SK-N-MC (cell line): ENCODE data around the gene MAEA.

Source experiments
- EZH2 ChIP-seq: fragments of 200-600 bp; sonication (generic); IDR thresholded peaks from one replicate; pipeline ENCODE4 v1.6.1; 2017; ENCODE audit warnings: antibody characterized with exemption
- FOXP2 ChIP-seq: optimal IDR thresholded peaks from 2 replicates; pipeline ENCODE3; 2011; ENCODE audit warnings: mild to moderate bottlenecking, moderate library complexity; ENCODE audit not compliant: insufficient read depth; ENCODE audit errors: extremely low read length, control extremely low read depth
- POLR2AphosphoS5 ChIP-seq: IDR thresholded peaks from 2 replicates; pipeline ENCODE4 v1.6.1; 2012; ENCODE audit warnings: mild to moderate bottlenecking, low read depth, low read length, borderline replicate concordance

DNA sequence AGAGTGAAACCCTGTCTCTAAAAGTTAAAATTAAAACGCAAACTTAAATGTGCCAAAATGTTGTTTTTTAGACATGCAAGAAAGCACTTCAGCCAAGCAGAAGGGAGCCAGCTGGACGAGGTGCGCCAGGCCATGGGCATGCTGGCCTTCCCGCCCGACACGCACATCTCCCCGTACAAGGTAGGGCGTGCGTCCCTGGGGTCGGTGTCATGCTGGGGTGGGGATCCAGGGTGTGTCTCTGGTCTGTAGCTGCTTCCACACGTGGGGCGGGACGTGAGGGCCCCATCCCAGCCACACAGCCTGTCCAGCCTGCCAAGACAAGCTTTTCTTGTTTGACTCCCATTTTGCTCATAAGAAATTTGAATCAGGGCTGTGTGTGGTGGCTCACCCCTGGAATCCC, 43.0 kb downstream of the MAEA start:
- TF ChIP-seq EZH2 (no peak), POLR2AphosphoS5 (no peak), FOXP2 (no peak)
